SIG-M5 (cell line): ENCODE measurements around the gene TAGLN3.

Source experiments
- DNase-seq: peaks from one replicate; lab custom pipeline; 2025; lab: John Stamatoyannopoulos, UW

TAGLN3 gene

GRCh38 chr3:111998636-111999483, at the start of gene TAGLN3:
TAGLN3 (plus strand) TSS chr3:111998922; CDS start chr3:111999423, 501 bp downstream.
- DNase-seq = no peak

GRCh38 chr3:111949712-111950111, 49.0 kb upstream of the TAGLN3 start:
- DNase-seq = no peak

DNA sequence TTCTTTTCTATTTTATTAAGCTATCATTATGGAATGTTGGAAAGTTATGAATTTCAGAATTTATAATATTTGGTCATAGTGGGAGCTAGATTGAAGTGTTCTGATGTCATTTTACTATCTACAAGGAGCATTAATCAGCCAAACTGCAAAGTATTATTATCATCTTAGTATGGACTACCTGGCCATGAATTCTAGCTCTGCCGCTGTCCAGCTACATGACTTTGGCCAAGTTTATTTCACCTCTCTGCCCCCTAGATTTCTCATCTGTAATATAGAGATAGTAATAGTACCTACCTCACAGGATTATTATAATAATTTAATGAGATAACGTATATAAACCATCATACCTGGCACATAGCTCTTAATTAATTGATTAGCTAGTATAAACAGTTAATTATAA, 47.7 kb upstream of the TAGLN3 start:
- DNase-seq = no peak

DNA sequence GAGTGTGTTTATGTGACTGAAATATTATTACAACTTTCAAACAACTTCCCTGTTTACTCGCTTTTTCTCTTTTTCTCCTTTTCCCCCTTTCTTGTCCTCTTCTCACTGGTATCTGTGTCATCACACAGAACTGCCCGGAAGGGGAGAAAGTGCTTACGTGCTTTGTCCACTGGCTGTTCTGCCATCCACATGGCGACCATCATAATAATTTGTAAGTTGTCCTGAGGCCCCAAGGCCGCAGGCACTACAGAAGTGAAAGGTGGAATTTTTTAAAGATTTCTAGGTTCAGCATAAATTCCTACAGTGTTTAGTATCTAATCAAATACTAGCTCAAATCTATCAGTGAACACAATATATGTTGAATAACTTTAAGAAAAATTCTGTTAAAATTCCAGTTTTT, 46.6 kb upstream of the TAGLN3 start:
- DNase-seq = no peak

DNA sequence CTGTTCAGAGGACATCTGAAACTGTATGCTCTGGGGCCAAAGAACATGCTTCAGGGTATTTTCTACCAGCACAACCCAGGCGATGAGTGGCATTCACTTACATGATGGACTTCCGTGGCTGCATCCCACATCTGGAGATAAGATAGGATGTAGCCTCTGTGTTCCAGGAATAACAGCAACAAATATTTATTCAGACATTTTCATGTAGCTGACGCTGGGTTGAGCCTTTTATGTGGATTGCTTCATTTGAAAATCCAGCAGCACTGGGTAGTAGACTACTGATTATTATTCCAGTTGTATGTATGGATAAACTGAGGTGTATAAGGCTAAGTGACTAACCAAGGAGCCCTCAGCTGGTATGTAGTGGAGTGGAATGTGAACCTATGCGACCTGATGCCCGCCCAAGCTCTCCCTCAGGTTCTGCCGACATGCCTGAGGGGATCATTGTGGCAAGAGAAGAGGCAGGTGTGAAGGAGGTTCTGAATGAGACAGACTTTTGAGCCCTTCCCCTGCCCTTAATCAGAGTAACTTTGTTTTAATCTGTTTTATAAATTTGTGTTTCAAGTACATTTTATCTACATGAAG, 45.8 kb upstream of the TAGLN3 start:
- no peak for DNase-seq

DNA sequence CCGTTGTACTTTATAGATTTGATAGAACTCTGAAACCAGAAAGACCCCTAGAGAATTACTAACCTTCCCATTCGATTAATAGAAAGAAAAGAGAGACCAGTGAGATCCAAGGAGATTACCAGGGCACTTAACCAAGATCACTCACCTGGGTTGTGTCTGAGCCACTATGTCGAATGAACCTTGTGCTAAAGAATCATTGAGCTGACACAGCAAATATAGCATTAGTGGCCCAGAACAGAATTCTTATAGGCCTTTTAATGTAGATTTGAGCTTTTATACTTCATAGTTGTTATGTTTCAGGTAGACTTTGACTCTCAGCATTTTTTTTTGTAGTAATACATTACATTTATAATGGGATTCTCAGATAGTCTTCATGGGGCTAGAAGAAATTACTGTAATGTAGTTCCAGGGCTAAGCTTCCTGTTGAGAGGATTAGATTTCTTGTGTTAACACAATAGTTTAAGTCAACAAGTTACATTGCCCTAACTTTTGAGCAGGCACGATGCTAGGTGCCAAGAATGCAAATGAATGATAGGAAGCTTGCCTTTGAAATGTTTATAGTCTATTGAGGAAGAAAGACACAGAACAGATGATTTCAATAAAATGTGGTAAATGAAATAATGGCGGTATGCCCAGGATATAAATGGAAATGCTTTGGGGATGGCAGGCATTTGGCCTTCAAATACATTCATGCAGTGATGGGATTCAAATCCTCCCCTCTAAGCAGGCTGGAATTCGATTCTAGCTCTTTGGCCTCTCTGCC, 44.3 kb upstream of the TAGLN3 start:
- DNase-seq = no peak

DNA sequence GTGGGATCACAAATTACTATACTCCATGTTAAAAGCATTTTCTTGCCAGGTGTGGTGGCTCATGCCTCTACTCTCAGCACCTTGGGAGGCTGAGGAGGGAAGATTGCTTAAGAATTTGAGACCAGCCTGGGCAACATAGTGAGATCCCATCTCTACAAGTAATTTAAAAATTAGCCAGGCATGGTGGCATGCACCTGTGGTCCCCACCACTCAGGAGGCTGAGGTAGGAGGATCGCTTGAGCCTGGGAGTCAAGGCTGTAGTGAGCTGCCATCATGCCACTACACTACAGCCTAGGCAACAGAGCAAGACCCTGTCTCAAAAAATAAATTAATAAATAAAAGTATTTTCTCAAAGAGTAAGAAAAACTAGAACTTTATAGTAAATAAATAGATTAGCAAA, 42.8 kb upstream of the TAGLN3 start:
- DNase-seq = no peak

- no peak for DNase-seq
Observed at GRCh38 chr3:111956449-111956848, 42.3 kb upstream of the TAGLN3 start.

DNA sequence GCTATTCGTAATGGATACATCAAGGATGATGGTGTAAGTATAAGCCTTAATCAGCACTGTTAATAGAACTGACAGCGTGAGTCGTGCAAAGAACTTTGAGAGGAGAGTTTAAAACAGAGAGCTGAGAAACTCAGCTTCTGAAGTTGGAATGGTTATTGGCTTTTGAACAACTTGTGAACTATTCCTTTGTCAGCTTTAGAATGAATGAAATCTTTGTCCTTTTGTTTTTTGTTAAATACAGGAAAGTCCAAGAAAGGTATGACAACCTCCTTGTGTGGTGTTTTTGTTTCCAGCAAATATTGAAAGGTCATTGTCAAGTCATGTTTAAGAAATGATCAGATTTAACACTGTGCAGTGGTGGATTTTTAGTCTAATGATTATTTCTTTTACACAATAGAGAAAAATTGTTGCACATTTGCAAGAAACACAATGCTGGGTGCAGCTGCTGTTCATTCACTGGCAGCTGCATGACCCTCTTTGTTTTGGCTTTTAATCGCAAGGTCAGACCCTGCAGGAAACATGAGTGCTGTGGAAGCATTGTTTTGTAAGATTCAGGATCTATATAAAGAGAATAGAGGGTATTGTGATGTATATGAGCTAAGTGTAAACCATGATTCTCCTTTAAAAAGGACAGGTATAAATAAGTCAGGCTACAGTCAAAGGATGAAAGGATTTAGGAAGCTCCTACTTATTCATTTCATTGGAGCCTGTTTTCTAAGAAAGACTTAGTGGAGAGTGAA, 41.6 kb upstream of the TAGLN3 start:
- no peak for DNase-seq

- no peak for DNase-seq
Observed at GRCh38 chr3:111961461-111962164, 37.1 kb upstream of the TAGLN3 start.

DNA sequence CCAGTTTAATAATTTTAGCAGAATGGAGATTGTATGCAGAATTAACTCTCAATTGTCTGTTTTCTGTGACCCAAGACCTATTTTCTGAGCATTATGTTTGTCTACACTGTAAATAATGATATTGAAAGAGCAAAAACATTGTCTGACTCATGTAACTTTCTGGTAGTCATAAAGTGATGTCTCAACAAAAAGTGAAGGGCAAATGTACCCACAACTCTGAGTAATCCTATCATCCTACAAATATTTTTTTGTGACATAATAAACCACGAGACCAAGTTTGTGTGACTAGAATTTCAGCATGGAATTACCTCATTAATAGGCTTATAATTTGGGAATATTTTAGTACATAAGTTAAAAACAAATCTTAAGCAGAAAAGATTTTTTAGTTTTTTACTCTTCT, 35.3 kb upstream of the TAGLN3 start:
- DNase-seq = no peak

GRCh38 chr3:111965484-111965883, 33.2 kb upstream of the TAGLN3 start:
- DNase-seq = no peak

DNA sequence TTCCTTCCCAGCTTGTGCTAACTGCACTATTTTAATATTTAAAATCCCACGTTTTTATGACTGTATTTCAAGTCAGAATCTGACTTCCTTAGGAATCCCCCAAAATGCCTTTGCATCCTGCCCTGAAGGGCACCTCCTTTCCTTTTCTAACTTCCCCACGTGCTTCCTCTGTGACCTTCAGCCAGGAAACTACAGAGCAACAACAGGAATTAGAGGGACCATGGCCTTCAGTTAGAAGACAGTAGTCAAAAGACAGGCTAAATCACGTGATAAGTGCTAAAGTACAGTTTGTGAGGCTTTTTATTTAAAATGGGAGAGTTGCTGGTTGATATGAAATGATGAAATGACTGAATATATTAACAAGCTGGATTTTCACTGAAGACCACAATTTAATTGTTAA, 31.7 kb upstream of the TAGLN3 start:
- no peak for DNase-seq

DNA sequence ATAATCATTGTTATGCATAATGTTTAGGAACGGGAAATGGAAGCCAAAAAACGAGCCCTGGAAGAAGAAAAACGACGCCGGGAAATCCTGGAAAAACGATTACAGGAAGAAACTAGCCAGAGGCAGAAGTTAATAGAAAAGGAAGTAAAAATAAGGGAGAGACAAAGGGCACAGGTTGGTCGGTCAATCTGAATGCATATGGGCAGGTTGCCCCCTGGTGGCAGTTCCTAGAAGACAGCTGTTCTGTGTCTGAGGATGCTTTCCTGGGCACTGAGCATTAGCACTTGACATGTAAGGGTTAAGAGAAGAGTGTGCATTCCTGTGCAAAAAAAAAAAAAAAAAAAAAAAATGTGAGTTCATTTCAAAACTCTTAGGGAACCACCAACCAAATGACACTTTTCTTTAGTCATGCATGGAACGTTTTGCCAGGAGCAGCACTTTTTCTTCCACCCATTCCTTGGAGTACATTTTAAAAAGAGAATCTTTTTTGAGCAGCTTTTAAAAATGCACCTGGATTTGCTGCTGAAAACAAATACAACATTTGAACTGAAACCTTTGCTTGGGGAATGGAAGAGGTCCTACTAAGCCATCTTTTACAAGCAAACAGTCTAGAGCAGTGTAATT, 31.0 kb upstream of the TAGLN3 start:
- DNase-seq = peak; percentile 17

GRCh38 chr3:111968319-111969054, 30.2 kb upstream of the TAGLN3 start:
- DNase-seq = no peak

DNA sequence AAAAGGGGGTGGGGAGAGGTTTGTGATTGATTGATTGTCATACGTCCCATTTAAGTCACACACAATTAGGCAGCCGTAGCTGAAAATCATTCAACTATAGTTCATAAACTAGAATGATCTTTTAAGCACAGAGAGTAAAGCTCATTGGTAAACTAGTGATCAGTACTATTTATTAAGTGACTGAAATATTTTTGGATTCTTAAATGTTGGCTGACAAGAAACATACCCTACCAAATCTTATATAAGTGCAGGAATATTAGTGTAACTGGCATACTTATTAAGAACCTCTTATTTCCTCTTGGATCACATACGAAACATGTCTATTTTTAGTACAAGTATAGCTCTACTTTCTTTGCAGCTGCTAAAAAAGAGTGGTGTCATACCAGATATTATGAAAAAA, 28.3 kb upstream of the TAGLN3 start:
- no peak for DNase-seq

DNA sequence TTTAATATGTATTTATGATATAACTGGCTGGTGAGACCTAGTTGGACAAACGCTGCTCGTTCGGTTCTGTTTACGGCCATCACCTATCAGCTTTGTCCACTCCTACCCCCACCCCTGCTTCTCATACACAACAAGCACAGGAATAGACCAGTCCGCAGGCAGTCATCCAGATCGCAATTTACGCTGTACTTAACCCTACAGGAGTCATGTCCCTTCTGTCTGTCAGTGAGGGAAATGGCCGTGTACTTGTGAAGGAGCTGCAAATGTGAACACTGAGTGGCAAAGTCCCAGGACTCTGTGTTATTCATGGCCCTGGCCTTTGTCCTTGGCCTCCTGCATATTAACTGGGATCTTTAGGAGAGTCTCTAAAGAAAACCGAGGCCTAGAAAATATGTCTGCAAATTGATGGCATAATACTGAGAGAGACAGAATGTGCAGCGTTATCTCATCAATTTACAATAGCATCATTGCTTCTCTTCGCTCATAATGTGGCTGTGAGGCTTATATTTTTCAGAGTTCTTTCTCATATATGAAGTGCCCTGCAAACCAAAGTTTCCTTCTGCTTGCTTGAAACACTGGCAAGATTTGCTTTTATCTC, 27.1 kb upstream of the TAGLN3 start:
- no peak for DNase-seq

- no peak for DNase-seq
Observed at GRCh38 chr3:111972891-111973290, 25.8 kb upstream of the TAGLN3 start.

- no peak for DNase-seq
Observed at GRCh38 chr3:111975131-111975530, 23.6 kb upstream of the TAGLN3 start.

GRCh38 chr3:111976254-111976653, 22.5 kb upstream of the TAGLN3 start:
- no peak for DNase-seq
